NCI-H510A (cell line): ENCODE measurements around the gene RPTOR.
A peak's percentile ranks its signal among the peaks of the same experiment; 100 is the strongest.

Experiments
- DNase-seq: peaks from one replicate; lab custom pipeline; 2025; lab: John Stamatoyannopoulos, UW

RPTOR gene

GRCh38 chr17:80555266-80555665 lies 10.6 kb downstream of the RPTOR start:
- no peak for DNase-seq

GRCh38 chr17:80558046-80558445 lies 13.4 kb downstream of the RPTOR start:
- no peak for DNase-seq

GRCh38 chr17:80559825-80560251 lies 15.2 kb downstream of the RPTOR start:
- no peak for DNase-seq

GRCh38 chr17:80561541-80562114 lies 17.0 kb downstream of the RPTOR start:
- DNase-seq: no peak

- DNase-seq: no peak
Measured at GRCh38 chr17:80564545-80564944, 19.9 kb downstream of the RPTOR start.

- DNase-seq: no peak
Measured at GRCh38 chr17:80565343-80566053, 20.9 kb downstream of the RPTOR start.

GRCh38 chr17:80566054-80566400 lies 21.4 kb downstream of the RPTOR start:
- no peak for DNase-seq

GRCh38 chr17:80568246-80568645 lies 23.6 kb downstream of the RPTOR start:
- no peak for DNase-seq

GRCh38 chr17:80569924-80570323 lies 25.3 kb downstream of the RPTOR start:
- no peak for DNase-seq

- no peak for DNase-seq
Measured at GRCh38 chr17:80573701-80574100, 29.1 kb downstream of the RPTOR start.

GRCh38 chr17:80574496-80574895 lies 29.9 kb downstream of the RPTOR start:
- no peak for DNase-seq

GRCh38 chr17:80575057-80575875 lies 30.6 kb downstream of the RPTOR start:
- DNase-seq: peak; percentile 55

GRCh38 chr17:80577876-80578570 lies 33.4 kb downstream of the RPTOR start:
- no peak for DNase-seq

- DNase-seq: peak; percentile 54
Measured at GRCh38 chr17:80578668-80579388, 34.2 kb downstream of the RPTOR start.

GRCh38 chr17:80582165-80582564 lies 37.5 kb downstream of the RPTOR start:
- no peak for DNase-seq

- no peak for DNase-seq
Measured at GRCh38 chr17:80584176-80584905, 39.7 kb downstream of the RPTOR start.

- DNase-seq: peak; percentile 75
Measured at GRCh38 chr17:80585890-80586845, 41.5 kb downstream of the RPTOR start.

GRCh38 chr17:80586846-80587228 lies 42.2 kb downstream of the RPTOR start:
- peak; percentile 34 for DNase-seq

GRCh38 chr17:80588702-80589383 lies 44.2 kb downstream of the RPTOR start:
- DNase-seq: no peak
